ENCODE data around the gene GOLT1A. TPM values are rescaled to one million over a fixed set of nuclear protein-coding genes. Genes with fewer than 3 reads are reported as not detected.

Gene GOLT1A
- total and polyA plus RNA-seq, 2 experiments from 2014 or later, result 0.33 to 2.6 TPM

DNA sequence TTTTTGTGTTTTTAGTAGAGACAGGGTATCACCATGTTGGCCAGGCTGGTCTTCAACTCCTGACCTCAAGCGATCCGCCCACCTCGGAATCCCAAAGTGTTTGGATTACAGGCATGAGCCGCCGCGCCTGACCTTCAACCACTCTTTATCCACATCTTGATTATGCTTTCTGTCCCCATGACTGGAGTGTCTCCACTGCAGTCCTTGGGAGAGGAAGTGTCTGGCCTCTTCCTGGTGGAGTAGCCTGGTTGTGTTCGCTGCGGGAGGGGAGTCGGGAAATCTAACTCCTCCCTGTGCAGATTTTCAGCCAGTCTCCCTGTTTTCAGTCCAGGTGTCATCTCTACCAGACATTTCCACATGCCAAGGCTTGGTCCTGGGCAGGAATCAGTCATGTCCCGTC lies 27.2 kb downstream of the GOLT1A start:
- H3K4me1 ChIP-seq (ENCODE audit: low read depth), result peaks cover 4% of the 10 kb centered on the region
- peaks cover 61% of the 10 kb centered on the region for H3K27me3 ChIP-seq
- H3K4me3 ChIP-seq, result no peak overlapping the region
- no peak for TF ChIP-seq CTCF (IDR thresholded peaks at IDR 0.05; ENCODE audit: low read depth, low read length)
- H3K27ac ChIP-seq, result no peak overlapping the region
- no peaks in the 10 kb centered on the region for H3K36me3 ChIP-seq
- no peak for DNase-seq (ENCODE audit: low read depth in 1 of 2, low spot score in 1 of 2)
- no peaks in the 10 kb centered on the region for H3K9me3 ChIP-seq (ENCODE audit: low read depth)

DNA sequence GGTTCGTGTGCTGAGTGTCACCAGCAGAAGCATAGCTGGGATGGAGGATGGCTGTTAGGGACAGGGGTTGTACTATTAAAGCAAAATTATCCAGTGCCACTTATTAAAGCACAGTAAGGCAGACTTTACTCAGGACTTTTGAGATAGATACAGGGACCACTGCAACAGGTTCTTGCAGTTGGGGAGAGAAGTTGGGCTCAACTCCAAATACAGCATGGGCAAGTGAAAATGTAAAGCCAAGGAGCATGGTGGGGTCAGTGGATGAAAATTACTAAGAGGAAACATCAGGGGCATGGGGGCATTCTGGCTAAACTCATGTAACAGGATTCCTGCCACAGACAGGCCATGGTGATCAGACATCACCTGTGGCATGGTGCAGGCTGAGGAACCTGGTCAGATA lies 32.7 kb downstream of the GOLT1A start:
- DNase-seq (ENCODE audit: low read depth in 1 of 2, low spot score in 1 of 2), result no peak
- Histone ChIP-seq H3K9me3 (ENCODE audit: low read depth) (no peaks in the 10 kb centered on the region), H3K27me3 (peaks cover 23% of the 10 kb centered on the region), H3K4me1 (ENCODE audit: low read depth) (no peaks in the 10 kb centered on the region), H3K36me3 (no peaks in the 10 kb centered on the region), H3K4me3 (no peak overlapping the region), H3K27ac (no peak overlapping the region)
- no peak for TF ChIP-seq CTCF (IDR thresholded peaks at IDR 0.05; ENCODE audit: low read depth, low read length)

DNA sequence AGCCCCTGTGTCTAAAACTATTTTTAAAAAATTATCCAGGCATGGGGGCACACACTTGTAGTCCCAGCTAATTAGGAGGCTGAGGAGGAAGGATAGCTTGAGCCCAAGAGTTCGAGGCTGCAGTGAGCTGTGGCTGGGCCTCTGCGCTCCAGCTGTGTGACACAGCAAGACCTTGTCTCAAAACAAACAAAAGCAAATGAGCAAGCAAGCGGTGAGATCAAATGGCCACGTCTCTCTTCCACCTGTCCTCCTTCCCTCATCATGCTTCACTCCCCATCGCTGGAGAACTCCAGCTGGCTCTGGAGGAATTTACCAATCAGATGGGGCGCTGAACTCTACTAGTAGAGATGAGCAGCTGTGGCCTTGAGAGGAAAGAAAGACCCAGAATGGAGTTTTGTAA lies 33.7 kb downstream of the GOLT1A start:
- no peak overlapping the region for H3K27ac ChIP-seq
- TF ChIP-seq CTCF (IDR thresholded peaks at IDR 0.05; ENCODE audit: low read depth, low read length), result no peak
- no peaks in the 10 kb centered on the region for H3K9me3 ChIP-seq (ENCODE audit: low read depth)
- DNase-seq (ENCODE audit: low read depth in 1 of 2, low spot score in 1 of 2), result no peak
- H3K4me1 ChIP-seq (ENCODE audit: low read depth), result no peaks in the 10 kb centered on the region
- no peaks in the 10 kb centered on the region for H3K36me3 ChIP-seq
- peaks cover 30% of the 10 kb centered on the region for H3K27me3 ChIP-seq
- H3K4me3 ChIP-seq, result no peak overlapping the region

DNA sequence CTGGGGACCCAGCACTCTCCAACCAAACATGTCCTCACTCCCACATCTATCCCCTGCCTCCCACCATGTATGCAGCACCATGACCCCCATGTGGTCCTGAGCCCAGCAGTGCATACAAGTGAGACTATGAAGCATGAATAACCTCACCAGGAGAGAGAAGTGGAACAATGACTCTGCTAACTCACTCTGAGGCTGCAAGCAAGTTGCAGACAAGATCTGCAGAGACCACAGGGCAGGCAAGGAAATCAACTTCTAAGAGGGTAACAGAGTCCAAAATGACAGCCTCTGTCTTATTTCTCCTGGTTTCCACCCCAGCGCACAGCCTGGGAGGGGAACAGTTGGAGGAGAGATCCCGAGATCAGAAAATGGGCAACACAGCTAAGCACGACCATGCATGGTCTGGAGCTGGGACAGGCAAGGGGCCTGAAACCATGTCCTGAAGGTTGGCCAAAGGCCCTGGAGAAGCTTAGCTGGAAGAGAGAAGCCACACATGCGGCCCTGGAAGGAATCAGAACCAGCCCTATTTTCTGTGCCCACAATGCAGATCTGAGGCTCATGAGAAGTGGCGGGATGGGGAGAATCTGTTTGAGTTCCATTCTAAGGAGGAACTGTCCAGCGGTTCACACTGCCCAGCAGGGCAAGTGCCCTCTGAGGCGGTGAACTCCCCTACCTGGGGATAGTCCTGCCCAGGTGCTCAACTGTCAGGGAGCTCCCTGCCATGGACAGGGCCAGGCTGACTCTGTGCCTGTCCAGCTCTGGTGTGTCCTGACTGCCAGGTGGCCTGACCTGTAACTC lies 35.1 kb downstream of the GOLT1A start:
- Histone ChIP-seq H3K36me3 (no peaks in the 10 kb centered on the region), H3K27ac (no peak overlapping the region), H3K4me1 (ENCODE audit: low read depth) (no peaks in the 10 kb centered on the region), H3K9me3 (ENCODE audit: low read depth) (no peaks in the 10 kb centered on the region), H3K27me3 (peaks cover 41% of the 10 kb centered on the region), H3K4me3 (no peak overlapping the region)
- no peak for TF ChIP-seq CTCF (IDR thresholded peaks at IDR 0.05; ENCODE audit: low read depth, low read length)
- no peak for DNase-seq (ENCODE audit: low read depth in 1 of 2, low spot score in 1 of 2)

DNA sequence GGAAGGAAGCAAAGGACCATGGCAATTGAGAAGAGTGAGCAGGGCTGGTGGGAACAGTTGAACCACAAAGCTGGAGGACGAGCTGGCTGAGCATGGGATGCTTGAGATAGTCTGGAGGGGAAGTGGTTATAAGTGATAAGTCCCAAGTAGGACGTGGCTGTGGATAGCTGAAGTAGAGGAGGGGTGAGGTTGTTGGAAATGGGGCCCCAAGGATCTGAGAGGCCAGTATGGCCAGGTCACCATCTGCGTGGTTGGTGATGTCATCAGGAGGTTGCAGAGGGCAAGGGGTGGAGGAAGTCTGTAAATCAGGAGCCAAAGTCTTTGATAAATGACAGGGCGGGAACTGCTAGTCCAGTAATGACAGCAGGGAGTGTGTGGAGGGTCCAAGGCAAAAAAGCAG lies 36.7 kb downstream of the GOLT1A start:
- no peak for DNase-seq (ENCODE audit: low read depth in 1 of 2, low spot score in 1 of 2)
- TF ChIP-seq CTCF (IDR thresholded peaks at IDR 0.05; ENCODE audit: low read depth, low read length), result no peak
- no peak overlapping the region for H3K27ac ChIP-seq
- peaks cover 42% of the 10 kb centered on the region for H3K27me3 ChIP-seq
- no peaks in the 10 kb centered on the region for H3K4me1 ChIP-seq (ENCODE audit: low read depth)
- no peaks in the 10 kb centered on the region for H3K36me3 ChIP-seq
- no peaks in the 10 kb centered on the region for H3K9me3 ChIP-seq (ENCODE audit: low read depth)
- no peak overlapping the region for H3K4me3 ChIP-seq
